IPS-18c (cell line): Measurements from ENCODE around the gene MEGF6.
A peak's percentile ranks its signal among the peaks of the same experiment; 100 is the strongest.

Source experiments
- H3K4me3 ChIP-seq: 2 replicates; pipeline ENCODE4 v1.7.0; 2013; ENCODE audit warnings: low read depth, mild to moderate bottlenecking, low read length, moderate library complexity; ENCODE audit not compliant: insufficient read depth
- H3K9me3 ChIP-seq: one replicate; pipeline ENCODE4 v1.6.1; 2013; ENCODE audit warnings: mild to moderate bottlenecking, low read length, moderate library complexity; ENCODE audit not compliant: control insufficient read depth, insufficient read depth

The MEGF6 gene

GRCh38 chr1:3463891-3464648 lies 147.2 kb downstream of the MEGF6 start:
- Histone ChIP-seq H3K4me3 (no peak overlapping the region), H3K9me3 (no peaks in the 10 kb centered on the region)

- H3K4me3 ChIP-seq: no peak overlapping the region
- H3K9me3 ChIP-seq: no peaks in the 10 kb centered on the region
Observed at GRCh38 chr1:3463408-3463863, 147.9 kb downstream of the MEGF6 start.

DNA sequence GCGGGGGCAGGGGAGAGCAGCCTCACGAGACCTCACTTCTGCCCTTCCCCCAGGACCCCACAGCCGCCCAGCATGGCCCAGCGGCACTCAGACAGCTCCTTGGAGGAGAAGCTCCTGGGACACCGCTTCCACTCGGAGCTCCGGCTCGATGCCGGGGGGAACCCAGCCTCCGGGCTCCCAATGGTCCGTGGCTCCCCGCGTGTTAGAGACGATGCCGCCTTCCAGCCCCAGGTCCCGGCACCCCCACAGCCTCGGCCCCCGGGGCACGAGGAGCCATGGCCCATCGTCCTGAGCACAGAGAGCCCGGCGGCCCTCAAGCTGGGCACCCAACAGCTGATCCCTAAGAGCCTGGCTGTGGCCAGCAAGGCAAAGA lies 148.3 kb downstream of the MEGF6 start:
- no peaks in the 10 kb centered on the region for H3K9me3 ChIP-seq

GRCh38 chr1:3462356-3463012 lies 148.8 kb downstream of the MEGF6 start:
- Histone ChIP-seq H3K4me3 (no peak overlapping the region), H3K9me3 (no peaks in the 10 kb centered on the region)

More for the DNA sequence above, 148.3 kb downstream of the MEGF6 start:
- H3K4me3 ChIP-seq: no peak overlapping the region

GRCh38 chr1:3461934-3462275 lies 149.4 kb downstream of the MEGF6 start:
- Histone ChIP-seq H3K9me3 (no peaks in the 10 kb centered on the region), H3K4me3 (no peak overlapping the region)

GRCh38 chr1:3461238-3461933 lies 149.9 kb downstream of the MEGF6 start:
- no peaks in the 10 kb centered on the region for H3K9me3 ChIP-seq
- no peak overlapping the region for H3K4me3 ChIP-seq

DNA sequence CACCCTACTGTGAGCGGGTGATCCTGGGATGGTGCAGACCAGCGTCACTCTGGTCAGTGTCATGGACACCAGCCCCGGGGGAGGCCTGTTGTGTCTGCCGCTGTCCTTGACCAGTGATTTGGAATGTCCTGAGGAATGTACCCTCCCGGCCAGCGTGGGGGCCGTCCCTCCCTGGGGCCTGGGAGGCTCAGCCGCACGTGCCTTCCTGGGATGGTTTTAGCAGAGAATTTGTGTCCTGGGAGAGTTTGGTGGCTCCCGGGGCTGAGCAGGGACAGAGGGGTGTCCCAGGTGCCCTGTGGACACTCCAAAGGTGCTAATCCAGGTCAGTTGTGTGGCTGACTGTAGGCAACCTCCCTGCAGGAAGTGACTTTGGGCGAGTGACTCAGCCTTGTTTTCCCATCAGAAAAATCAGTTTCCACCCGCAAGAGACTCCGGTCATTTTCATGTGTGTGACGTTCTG lies 150.6 kb downstream of the MEGF6 start:
- no peaks in the 10 kb centered on the region for H3K9me3 ChIP-seq

GRCh38 chr1:3459940-3460671 lies 151.2 kb downstream of the MEGF6 start:
- H3K9me3 ChIP-seq: no peaks in the 10 kb centered on the region
- H3K4me3 ChIP-seq: no peak overlapping the region

More for the DNA sequence above, 150.6 kb downstream of the MEGF6 start:
- no peak overlapping the region for H3K4me3 ChIP-seq

DNA sequence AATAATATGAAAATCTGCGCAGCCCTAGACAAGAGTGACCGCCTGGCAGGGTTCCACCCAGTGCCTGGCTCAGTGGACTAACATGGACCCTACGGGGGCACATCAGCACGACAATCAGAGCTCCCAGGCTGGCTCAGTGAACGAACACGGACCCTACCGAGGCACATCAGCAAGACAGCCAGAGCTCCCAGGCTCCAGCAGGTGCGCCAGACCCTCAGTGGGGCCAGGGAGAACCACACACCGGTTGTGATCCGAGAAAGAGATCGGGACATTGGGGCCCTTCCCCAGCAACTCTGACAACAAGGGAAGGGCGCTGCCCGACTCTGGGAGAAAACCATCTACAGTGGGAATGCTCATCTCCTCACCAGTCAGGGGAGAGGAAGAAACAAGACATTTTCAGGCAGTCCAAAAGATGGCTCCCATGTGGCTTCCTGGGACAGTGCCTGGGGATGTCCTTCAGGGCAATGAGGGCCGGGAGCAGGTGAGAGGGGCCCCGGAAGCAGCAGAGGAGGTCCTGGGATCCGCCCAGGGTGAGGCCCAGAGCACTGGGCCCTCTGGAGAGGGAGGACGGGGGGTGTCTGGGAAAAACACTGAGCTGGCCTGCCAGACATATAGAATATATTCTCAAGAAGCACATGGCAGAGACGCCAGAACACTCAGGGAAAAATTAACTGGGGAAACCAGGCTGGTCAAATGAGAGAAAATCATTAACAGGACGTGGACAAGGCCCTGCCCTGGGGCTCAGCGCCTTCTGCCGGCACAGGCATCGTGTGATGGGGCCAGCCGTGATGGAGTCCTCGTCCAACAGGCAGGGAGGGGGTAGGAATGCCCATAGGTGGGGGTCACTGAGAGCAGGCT lies 152.0 kb downstream of the MEGF6 start:
- Histone ChIP-seq H3K9me3 (no peaks in the 10 kb centered on the region), H3K4me3 (no peak overlapping the region)

- Histone ChIP-seq H3K4me3 (no peak overlapping the region), H3K9me3 (no peaks in the 10 kb centered on the region)
Observed at GRCh38 chr1:3457910-3458883, 153.1 kb downstream of the MEGF6 start.

- H3K9me3 ChIP-seq: no peaks in the 10 kb centered on the region
- no peak overlapping the region for H3K4me3 ChIP-seq
Observed at GRCh38 chr1:3456964-3457909, 154.1 kb downstream of the MEGF6 start.

DNA sequence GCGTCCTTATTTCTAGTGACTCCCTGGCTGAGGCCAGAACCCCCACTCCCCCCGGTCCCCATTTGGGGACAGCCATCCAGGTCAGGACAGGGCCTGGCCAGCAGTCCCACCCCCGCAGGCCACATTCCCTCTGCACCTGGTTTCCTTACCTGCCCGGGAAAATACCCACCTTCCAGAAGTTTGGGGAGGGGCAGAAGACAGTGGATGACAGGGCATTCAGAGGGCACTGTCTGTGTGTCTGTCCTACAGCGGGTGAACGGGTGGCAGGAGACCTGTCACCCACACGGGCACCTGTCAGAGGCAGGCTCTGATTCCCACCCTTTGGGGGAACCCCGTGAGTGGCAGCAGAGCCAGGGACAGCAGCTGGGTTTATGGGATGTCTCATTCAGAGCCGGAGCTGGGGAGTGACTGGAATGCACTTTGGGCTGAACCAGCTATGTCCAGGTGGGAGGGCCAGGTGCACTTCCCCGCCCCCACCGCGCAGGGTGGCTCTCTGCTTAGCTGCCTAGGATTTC lies 154.8 kb downstream of the MEGF6 start:
- Histone ChIP-seq H3K9me3 (no peaks in the 10 kb centered on the region), H3K4me3 (no peak overlapping the region)

DNA sequence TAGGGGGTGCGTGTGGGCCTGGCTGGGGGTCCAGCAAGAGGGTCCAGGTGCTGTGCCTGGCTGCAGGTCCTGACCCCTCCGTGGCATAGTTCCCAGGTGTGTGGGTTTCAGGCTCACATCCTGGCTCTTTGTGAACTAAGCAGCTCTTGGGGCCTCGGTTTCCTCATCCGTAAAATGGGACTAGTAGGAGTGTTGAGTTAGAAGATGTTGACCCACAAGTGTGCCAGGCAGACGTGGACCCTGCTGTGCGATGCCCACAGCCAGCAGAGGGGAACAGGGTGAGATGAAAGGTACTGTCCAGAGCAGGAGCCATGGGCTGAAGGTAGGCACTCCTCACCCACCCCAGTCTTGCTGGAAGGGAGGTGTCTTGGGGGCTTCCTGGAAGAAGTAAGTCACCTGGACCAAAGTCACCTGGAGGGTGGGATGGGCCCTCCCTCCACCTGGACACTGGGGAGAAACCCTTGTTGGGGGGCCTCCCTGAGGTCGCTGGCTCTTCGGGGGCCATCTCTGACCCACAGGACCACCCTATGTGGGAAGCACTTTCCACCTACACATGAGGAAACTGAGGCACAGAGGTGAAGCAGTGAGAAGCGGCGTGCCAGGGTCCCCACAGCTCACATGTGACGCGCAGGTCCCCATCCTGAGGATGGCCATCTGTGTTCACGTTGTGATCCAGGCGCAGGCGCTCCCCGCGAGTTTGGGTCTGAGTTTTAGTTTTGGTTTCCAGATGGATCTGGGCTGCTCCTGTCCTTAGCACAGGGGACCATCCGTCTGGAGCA lies 155.4 kb downstream of the MEGF6 start:
- Histone ChIP-seq H3K9me3 (no peaks in the 10 kb centered on the region), H3K4me3 (peak overlapping the region; percentile 62)
